IPS-20b (cell line): ENCODE results near the gene XPR1.
A peak's percentile ranks its signal among the peaks of the same experiment; 100 is the strongest.

Source experiments
- H3K27ac ChIP-seq: one replicate; pipeline ENCODE4 v1.5.1; 2013; ENCODE audit warnings: low read length
- H3K27me3 ChIP-seq: 2 replicates; pipeline ENCODE4 v1.6.1; 2013; ENCODE audit warnings: mild to moderate bottlenecking, low read length, inconsistent platforms; ENCODE audit not compliant: insufficient read depth
- H3K36me3 ChIP-seq: 2 replicates; pipeline ENCODE4 v1.6.1; 2013; ENCODE audit warnings: low read depth, mild to moderate bottlenecking, inconsistent platforms, low read length, moderate library complexity; ENCODE audit not compliant: insufficient read depth
- H3K4me1 ChIP-seq: 2 replicates; pipeline ENCODE4 v1.6.1; 2013; ENCODE audit warnings: mild to moderate bottlenecking, control low read depth, inconsistent platforms, low read length, moderate library complexity; ENCODE audit not compliant: insufficient read depth
- H3K4me3 ChIP-seq: 2 replicates; pipeline ENCODE4 v1.5.1; 2013; ENCODE audit warnings: mild to moderate bottlenecking, low read length, inconsistent platforms
- H3K9ac ChIP-seq: 2 replicates; pipeline ENCODE4 v1.6.1; 2013; ENCODE audit warnings: low read depth, mild to moderate bottlenecking, inconsistent platforms, low read length, moderate library complexity
- H3K9me3 ChIP-seq: 2 replicates; pipeline ENCODE4 v1.6.1; 2013; ENCODE audit warnings: mild to moderate bottlenecking, low read depth, low read length, inconsistent platforms; ENCODE audit not compliant: insufficient read depth

XPR1 gene

GRCh38 chr1:180923021-180923841, 291.4 kb downstream of the XPR1 start:
- peak overlapping the region; percentile 63 for H3K4me3 ChIP-seq
- H3K4me1 ChIP-seq, result peaks cover 35% of the 10 kb centered on the region
- H3K9ac ChIP-seq, result peak overlapping the region; percentile 82
- no peaks in the 10 kb centered on the region for H3K9me3 ChIP-seq
- peak overlapping the region; percentile 93 for H3K27ac ChIP-seq
- H3K36me3 ChIP-seq, result no peaks in the 10 kb centered on the region
- 0 out of 2 replicates have a peak, but pooled peaks cover 5% of the 10 kb centered on the region for H3K27me3 ChIP-seq

- Histone ChIP-seq H3K9me3 (no peaks in the 10 kb centered on the region), H3K27ac (peak overlapping the region; percentile 93), H3K36me3 (no peaks in the 10 kb centered on the region), H3K4me1 (peaks cover 35% of the 10 kb centered on the region), H3K27me3 (0 out of 2 replicates have a peak, but pooled peaks cover 5% of the 10 kb centered on the region), H3K9ac (peak overlapping the region; percentile 82; the same call in 1 of the 2 replicates), H3K4me3 (peak overlapping the region; percentile 63; the same call in 1 of the 2 replicates)
These were observed 292.1 kb downstream of the XPR1 start for GRCh38 chr1:180923887-180924286.

- no peak overlapping the region for H3K9ac ChIP-seq
- peaks cover 35% of the 10 kb centered on the region for H3K4me1 ChIP-seq
- no peaks in the 10 kb centered on the region for H3K36me3 ChIP-seq
- 0 out of 2 replicates have a peak, but pooled peaks cover 4% of the 10 kb centered on the region for H3K27me3 ChIP-seq
- no peak overlapping the region for H3K4me3 ChIP-seq
- no peak overlapping the region for H3K27ac ChIP-seq
- H3K9me3 ChIP-seq, result no peaks in the 10 kb centered on the region
These were observed 293.1 kb downstream of the XPR1 start for GRCh38 chr1:180924939-180925338.

- 0 out of 2 replicates have a peak overlapping the region, but pooled peaks have one; percentile 20 for H3K9ac ChIP-seq
- no peaks in the 10 kb centered on the region for H3K9me3 ChIP-seq
- no peaks in the 10 kb centered on the region for H3K36me3 ChIP-seq
- no peak overlapping the region for H3K4me3 ChIP-seq
- H3K4me1 ChIP-seq, result peaks cover 35% of the 10 kb centered on the region
- no peaks in the 10 kb centered on the region for H3K27me3 ChIP-seq
- H3K27ac ChIP-seq, result no peak overlapping the region
These were observed 293.7 kb downstream of the XPR1 start for GRCh38 chr1:180925471-180926051.

- H3K36me3 ChIP-seq, result no peaks in the 10 kb centered on the region
- no peak overlapping the region for H3K4me3 ChIP-seq
- no peaks in the 10 kb centered on the region for H3K27me3 ChIP-seq
- H3K9me3 ChIP-seq, result no peaks in the 10 kb centered on the region
- H3K4me1 ChIP-seq, result peaks cover 35% of the 10 kb centered on the region
- H3K27ac ChIP-seq, result no peak overlapping the region
- 0 out of 2 replicates have a peak overlapping the region, but pooled peaks have one; percentile 20 for H3K9ac ChIP-seq
These were observed 294.6 kb downstream of the XPR1 start for GRCh38 chr1:180926164-180926981.

GRCh38 chr1:180927348-180927747, 295.5 kb downstream of the XPR1 start:
- Histone ChIP-seq H3K27me3 (no peaks in the 10 kb centered on the region), H3K9me3 (no peaks in the 10 kb centered on the region), H3K4me1 (peaks cover 30% of the 10 kb centered on the region), H3K4me3 (no peak overlapping the region), H3K27ac (no peak overlapping the region), H3K9ac (no peak overlapping the region), H3K36me3 (no peaks in the 10 kb centered on the region)

- Histone ChIP-seq H3K4me3 (no peak overlapping the region), H3K4me1 (peaks cover 25% of the 10 kb centered on the region), H3K27ac (no peak overlapping the region), H3K27me3 (no peaks in the 10 kb centered on the region), H3K9me3 (no peaks in the 10 kb centered on the region), H3K9ac (no peak overlapping the region), H3K36me3 (no peaks in the 10 kb centered on the region)
These were observed 296.0 kb downstream of the XPR1 start for GRCh38 chr1:180927841-180928240.

- Histone ChIP-seq H3K36me3 (no peaks in the 10 kb centered on the region), H3K27me3 (no peaks in the 10 kb centered on the region), H3K4me3 (no peak overlapping the region), H3K9ac (no peak overlapping the region), H3K9me3 (no peaks in the 10 kb centered on the region), H3K4me1 (peaks cover 20% of the 10 kb centered on the region), H3K27ac (no peak overlapping the region)
These were observed 296.8 kb downstream of the XPR1 start for GRCh38 chr1:180928331-180929230.

GRCh38 chr1:180929389-180929788, 297.6 kb downstream of the XPR1 start:
- Histone ChIP-seq H3K27ac (no peak overlapping the region), H3K9ac (no peak overlapping the region), H3K36me3 (no peaks in the 10 kb centered on the region), H3K4me3 (no peak overlapping the region), H3K4me1 (peaks cover 12% of the 10 kb centered on the region; the same call in 1 of the 2 replicates), H3K9me3 (no peaks in the 10 kb centered on the region), H3K27me3 (no peaks in the 10 kb centered on the region)

- no peak overlapping the region for H3K4me3 ChIP-seq
- H3K36me3 ChIP-seq, result no peaks in the 10 kb centered on the region
- no peaks in the 10 kb centered on the region for H3K27me3 ChIP-seq
- H3K9me3 ChIP-seq, result no peaks in the 10 kb centered on the region
- H3K4me1 ChIP-seq, result peaks cover 10% of the 10 kb centered on the region; the same call in 1 of the 2 replicates
- no peak overlapping the region for H3K9ac ChIP-seq
- H3K27ac ChIP-seq, result no peak overlapping the region
These were observed 298.9 kb downstream of the XPR1 start for GRCh38 chr1:180930687-180931086.

GRCh38 chr1:180931529-180931928, 299.7 kb downstream of the XPR1 start:
- H3K9me3 ChIP-seq, result no peaks in the 10 kb centered on the region
- H3K36me3 ChIP-seq, result no peaks in the 10 kb centered on the region
- no peak overlapping the region for H3K4me3 ChIP-seq
- no peak overlapping the region for H3K27ac ChIP-seq
- H3K4me1 ChIP-seq, result peaks cover 3% of the 10 kb centered on the region; the same call in 1 of the 2 replicates
- no peak overlapping the region for H3K9ac ChIP-seq
- no peaks in the 10 kb centered on the region for H3K27me3 ChIP-seq
